ENCODE results near the gene MYBPH.

- TF ChIP-seq, protein P1, sequence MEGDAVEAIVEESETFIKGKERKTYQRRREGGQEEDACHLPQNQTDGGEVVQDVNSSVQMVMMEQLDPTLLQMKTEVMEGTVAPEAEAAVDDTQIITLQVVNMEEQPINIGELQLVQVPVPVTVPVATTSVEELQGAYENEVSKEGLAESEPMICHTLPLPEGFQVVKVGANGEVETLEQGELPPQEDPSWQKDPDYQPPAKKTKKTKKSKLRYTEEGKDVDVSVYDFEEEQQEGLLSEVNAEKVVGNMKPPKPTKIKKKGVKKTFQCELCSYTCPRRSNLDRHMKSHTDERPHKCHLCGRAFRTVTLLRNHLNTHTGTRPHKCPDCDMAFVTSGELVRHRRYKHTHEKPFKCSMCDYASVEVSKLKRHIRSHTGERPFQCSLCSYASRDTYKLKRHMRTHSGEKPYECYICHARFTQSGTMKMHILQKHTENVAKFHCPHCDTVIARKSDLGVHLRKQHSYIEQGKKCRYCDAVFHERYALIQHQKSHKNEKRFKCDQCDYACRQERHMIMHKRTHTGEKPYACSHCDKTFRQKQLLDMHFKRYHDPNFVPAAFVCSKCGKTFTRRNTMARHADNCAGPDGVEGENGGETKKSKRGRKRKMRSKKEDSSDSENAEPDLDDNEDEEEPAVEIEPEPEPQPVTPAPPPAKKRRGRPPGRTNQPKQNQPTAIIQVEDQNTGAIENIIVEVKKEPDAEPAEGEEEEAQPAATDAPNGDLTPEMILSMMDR (IDR thresholded peaks at IDR 0.05) = no peak
- no peak for TF ChIP-seq POLR2A (IDR thresholded peaks at IDR 0.05)
Observed at GRCh38 chr1:203124011-203124410, 51.6 kb downstream of the MYBPH start.
